ENCODE results near the gene TARDBP.

The TARDBP gene

GRCh38 chr1:11054181-11054580, 41.7 kb downstream of the TARDBP start:
- no peaks in the 10 kb centered on the region for H3K9me3 ChIP-seq (ENCODE audit: control insufficient read depth, insufficient read depth, low read length)
- no peak overlapping the region for H3K4me2 ChIP-seq (ENCODE audit: low read length)
- H3K79me2 ChIP-seq (ENCODE audit: control insufficient read depth, low read length) = peaks cover 18% of the 10 kb centered on the region
- 0 out of 2 replicates have a peak, but pooled peaks cover 3% of the 10 kb centered on the region for H4K20me1 ChIP-seq (ENCODE audit: control insufficient read depth, insufficient read depth, low read depth, low read length)
- H3K9me2 ChIP-seq (replicated peaks; ENCODE audit: control insufficient read depth, low read length) = no peaks in the 10 kb centered on the region
- H3F3A ChIP-seq (ENCODE audit: control insufficient read depth, insufficient read depth) = peaks cover 8% of the 10 kb centered on the region; the same call in 1 of the 2 replicates
- TF ChIP-seq, protein P1, sequence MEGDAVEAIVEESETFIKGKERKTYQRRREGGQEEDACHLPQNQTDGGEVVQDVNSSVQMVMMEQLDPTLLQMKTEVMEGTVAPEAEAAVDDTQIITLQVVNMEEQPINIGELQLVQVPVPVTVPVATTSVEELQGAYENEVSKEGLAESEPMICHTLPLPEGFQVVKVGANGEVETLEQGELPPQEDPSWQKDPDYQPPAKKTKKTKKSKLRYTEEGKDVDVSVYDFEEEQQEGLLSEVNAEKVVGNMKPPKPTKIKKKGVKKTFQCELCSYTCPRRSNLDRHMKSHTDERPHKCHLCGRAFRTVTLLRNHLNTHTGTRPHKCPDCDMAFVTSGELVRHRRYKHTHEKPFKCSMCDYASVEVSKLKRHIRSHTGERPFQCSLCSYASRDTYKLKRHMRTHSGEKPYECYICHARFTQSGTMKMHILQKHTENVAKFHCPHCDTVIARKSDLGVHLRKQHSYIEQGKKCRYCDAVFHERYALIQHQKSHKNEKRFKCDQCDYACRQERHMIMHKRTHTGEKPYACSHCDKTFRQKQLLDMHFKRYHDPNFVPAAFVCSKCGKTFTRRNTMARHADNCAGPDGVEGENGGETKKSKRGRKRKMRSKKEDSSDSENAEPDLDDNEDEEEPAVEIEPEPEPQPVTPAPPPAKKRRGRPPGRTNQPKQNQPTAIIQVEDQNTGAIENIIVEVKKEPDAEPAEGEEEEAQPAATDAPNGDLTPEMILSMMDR (IDR thresholded peaks at IDR 0.05; ENCODE audit: low read depth, low read length, poor library complexity, severe bottlenecking) = no peak
- TF ChIP-seq EZH2phosphoT487 (IDR thresholded peaks at IDR 0.05; ENCODE audit: borderline replicate concordance, low read length) = no peak
- no peak overlapping the region for H3K4me3 ChIP-seq (ENCODE audit: low read length)
- H3K27me3 ChIP-seq (ENCODE audit: control insufficient read depth, low read length) = no peaks in the 10 kb centered on the region
- peaks cover 19% of the 10 kb centered on the region for H3K4me1 ChIP-seq (ENCODE audit: control insufficient read depth, low read length)
- peaks cover 42% of the 10 kb centered on the region for H3K36me3 ChIP-seq (ENCODE audit: control insufficient read depth, low read length)
- H3K27ac ChIP-seq (ENCODE audit: low read depth, low read length) = no peak overlapping the region

- Histone ChIP-seq H3K4me1 (ENCODE audit: control insufficient read depth, low read length) (peaks cover 19% of the 10 kb centered on the region), H3F3A (ENCODE audit: control insufficient read depth, insufficient read depth) (peaks cover 8% of the 10 kb centered on the region; the same call in 1 of the 2 replicates), H3K27me3 (ENCODE audit: control insufficient read depth, low read length) (no peaks in the 10 kb centered on the region), H3K9me3 (ENCODE audit: control insufficient read depth, insufficient read depth, low read length) (no peaks in the 10 kb centered on the region), H3K27ac (ENCODE audit: low read depth, low read length) (no peak overlapping the region), H3K36me3 (ENCODE audit: control insufficient read depth, low read length) (peaks cover 45% of the 10 kb centered on the region), H4K20me1 (ENCODE audit: control insufficient read depth, insufficient read depth, low read depth, low read length) (0 out of 2 replicates have a peak, but pooled peaks cover 3% of the 10 kb centered on the region), H3K4me2 (ENCODE audit: low read length) (no peak overlapping the region), H3K4me3 (ENCODE audit: low read length) (no peak overlapping the region), H3K9me2 (replicated peaks; ENCODE audit: control insufficient read depth, low read length) (no peaks in the 10 kb centered on the region), H3K79me2 (ENCODE audit: control insufficient read depth, low read length) (peaks cover 23% of the 10 kb centered on the region)
- TF ChIP-seq, protein P1 (IDR thresholded peaks at IDR 0.05; ENCODE audit: low read depth, low read length, poor library complexity, severe bottlenecking) = no peak
- no peak for TF ChIP-seq EZH2phosphoT487 (IDR thresholded peaks at IDR 0.05; ENCODE audit: borderline replicate concordance, low read length)
These were observed 42.2 kb downstream of the TARDBP start for GRCh38 chr1:11054666-11055065.

DNA sequence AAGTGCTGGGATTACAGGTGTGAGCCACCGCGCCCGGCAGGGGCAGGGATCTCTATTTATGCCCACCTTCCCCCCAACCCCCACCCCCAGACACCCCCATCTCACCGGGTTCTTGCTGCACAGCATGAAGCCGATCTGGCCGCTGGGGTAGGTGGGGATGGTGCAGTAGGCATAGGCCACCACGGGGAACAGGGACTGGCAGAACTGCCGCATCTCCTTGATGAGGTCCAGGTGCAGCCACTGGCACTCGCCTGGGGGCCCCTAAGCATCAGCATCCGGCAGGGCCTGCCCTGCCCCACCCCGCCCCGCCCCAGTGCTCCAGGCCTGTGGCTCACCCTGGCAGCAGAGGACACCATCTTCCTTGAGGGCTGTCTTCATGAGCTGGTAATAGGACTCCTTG, 43.2 kb downstream of the TARDBP start:
- Histone ChIP-seq H3K36me3 (ENCODE audit: control insufficient read depth, low read length) (peaks cover 50% of the 10 kb centered on the region), H4K20me1 (ENCODE audit: control insufficient read depth, insufficient read depth, low read depth, low read length) (0 out of 2 replicates have a peak, but pooled peaks cover 3% of the 10 kb centered on the region), H3K27ac (ENCODE audit: low read depth, low read length) (no peak overlapping the region), H3K79me2 (ENCODE audit: control insufficient read depth, low read length) (peaks cover 30% of the 10 kb centered on the region), H3K27me3 (ENCODE audit: control insufficient read depth, low read length) (no peaks in the 10 kb centered on the region), H3K4me1 (ENCODE audit: control insufficient read depth, low read length) (peaks cover 21% of the 10 kb centered on the region), H3K9me3 (ENCODE audit: control insufficient read depth, insufficient read depth, low read length) (no peaks in the 10 kb centered on the region), H3K9me2 (replicated peaks; ENCODE audit: control insufficient read depth, low read length) (no peaks in the 10 kb centered on the region), H3K4me2 (ENCODE audit: low read length) (no peak overlapping the region), H3K4me3 (ENCODE audit: low read length) (no peak overlapping the region), H3F3A (ENCODE audit: control insufficient read depth, insufficient read depth) (peaks cover 8% of the 10 kb centered on the region; the same call in 1 of the 2 replicates)
- TF ChIP-seq, protein P1 (IDR thresholded peaks at IDR 0.05; ENCODE audit: low read depth, low read length, poor library complexity, severe bottlenecking) = no peak
- no peak for TF ChIP-seq EZH2phosphoT487 (IDR thresholded peaks at IDR 0.05; ENCODE audit: borderline replicate concordance, low read length)

All from DOHH2 (cell line).